ENCODE data around the gene TBC1D9.

DNA sequence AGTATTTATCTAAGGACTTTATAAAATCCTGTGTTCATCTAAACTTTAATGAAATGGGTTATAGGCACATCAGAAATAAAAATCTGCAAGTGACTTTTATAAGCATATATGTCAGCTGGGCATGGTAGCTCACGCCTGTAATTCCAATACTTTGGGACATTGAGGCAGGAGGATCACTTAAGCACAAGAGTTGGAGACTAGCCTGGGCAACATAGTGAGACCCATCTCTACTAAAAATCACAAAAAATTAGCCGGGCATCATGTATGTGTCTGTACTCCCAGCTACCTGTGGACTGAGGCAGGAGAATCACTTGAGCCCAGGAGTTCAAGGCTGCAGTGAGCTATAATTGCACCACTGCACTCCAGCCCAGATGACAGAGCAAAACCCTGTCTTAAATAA lies 20.9 kb downstream of the TBC1D9 start:
- TF ChIP-seq, protein P1, sequence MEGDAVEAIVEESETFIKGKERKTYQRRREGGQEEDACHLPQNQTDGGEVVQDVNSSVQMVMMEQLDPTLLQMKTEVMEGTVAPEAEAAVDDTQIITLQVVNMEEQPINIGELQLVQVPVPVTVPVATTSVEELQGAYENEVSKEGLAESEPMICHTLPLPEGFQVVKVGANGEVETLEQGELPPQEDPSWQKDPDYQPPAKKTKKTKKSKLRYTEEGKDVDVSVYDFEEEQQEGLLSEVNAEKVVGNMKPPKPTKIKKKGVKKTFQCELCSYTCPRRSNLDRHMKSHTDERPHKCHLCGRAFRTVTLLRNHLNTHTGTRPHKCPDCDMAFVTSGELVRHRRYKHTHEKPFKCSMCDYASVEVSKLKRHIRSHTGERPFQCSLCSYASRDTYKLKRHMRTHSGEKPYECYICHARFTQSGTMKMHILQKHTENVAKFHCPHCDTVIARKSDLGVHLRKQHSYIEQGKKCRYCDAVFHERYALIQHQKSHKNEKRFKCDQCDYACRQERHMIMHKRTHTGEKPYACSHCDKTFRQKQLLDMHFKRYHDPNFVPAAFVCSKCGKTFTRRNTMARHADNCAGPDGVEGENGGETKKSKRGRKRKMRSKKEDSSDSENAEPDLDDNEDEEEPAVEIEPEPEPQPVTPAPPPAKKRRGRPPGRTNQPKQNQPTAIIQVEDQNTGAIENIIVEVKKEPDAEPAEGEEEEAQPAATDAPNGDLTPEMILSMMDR (IDR thresholded peaks at IDR 0.05; ENCODE audit: insufficient read depth, low read length, poor library complexity, severe bottlenecking) = no peak
- no peak for TF ChIP-seq EZH2phosphoT487 (conservative IDR thresholded peaks at IDR 0.05; ENCODE audit: low read length)

Data from SU-DHL-6 (cell line).